22Rv1 (cell line): ENCODE results near the gene POLG.

ENCODE experiments used
- H3K27ac ChIP-seq: fragments of 450-650 bp; 2 replicates; pipeline ENCODE4 v1.5.1; 2017
- ZFX ChIP-seq: fragments of 450-650 bp; IDR thresholded peaks from 2 replicates; pipeline ENCODE4 v1.6.1; 2017; ENCODE audit warnings: antibody characterized with exemption, borderline replicate concordance
- TF ChIP-seq, protein P1 (sequence below): fragments of 450-650 bp; IDR thresholded peaks from 2 replicates; pipeline ENCODE4 v1.5.1; 2017; ENCODE audit warnings: mild to moderate bottlenecking

Gene POLG

DNA sequence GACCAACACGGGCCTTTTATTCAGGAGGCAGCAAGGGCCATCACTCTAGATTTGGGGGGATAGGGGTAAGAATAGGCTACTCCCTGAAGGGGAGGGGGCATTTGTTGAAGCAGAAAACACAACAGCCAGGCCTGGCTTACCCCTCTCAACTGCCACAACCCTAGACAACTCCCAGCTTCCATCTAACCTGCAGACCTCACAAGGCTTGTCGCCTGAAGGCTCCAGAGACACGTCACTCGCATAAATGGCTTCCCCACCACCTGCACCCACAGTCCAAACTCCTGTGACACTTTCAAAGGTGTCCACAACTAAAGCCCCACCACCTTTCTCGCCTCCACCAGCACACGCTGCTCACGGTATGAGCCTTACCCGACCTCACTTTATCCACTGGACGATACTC, 14.9 kb downstream of the POLG start:
- TF ChIP-seq, protein P1, sequence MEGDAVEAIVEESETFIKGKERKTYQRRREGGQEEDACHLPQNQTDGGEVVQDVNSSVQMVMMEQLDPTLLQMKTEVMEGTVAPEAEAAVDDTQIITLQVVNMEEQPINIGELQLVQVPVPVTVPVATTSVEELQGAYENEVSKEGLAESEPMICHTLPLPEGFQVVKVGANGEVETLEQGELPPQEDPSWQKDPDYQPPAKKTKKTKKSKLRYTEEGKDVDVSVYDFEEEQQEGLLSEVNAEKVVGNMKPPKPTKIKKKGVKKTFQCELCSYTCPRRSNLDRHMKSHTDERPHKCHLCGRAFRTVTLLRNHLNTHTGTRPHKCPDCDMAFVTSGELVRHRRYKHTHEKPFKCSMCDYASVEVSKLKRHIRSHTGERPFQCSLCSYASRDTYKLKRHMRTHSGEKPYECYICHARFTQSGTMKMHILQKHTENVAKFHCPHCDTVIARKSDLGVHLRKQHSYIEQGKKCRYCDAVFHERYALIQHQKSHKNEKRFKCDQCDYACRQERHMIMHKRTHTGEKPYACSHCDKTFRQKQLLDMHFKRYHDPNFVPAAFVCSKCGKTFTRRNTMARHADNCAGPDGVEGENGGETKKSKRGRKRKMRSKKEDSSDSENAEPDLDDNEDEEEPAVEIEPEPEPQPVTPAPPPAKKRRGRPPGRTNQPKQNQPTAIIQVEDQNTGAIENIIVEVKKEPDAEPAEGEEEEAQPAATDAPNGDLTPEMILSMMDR, result no peak
- no peak for TF ChIP-seq ZFX

DNA sequence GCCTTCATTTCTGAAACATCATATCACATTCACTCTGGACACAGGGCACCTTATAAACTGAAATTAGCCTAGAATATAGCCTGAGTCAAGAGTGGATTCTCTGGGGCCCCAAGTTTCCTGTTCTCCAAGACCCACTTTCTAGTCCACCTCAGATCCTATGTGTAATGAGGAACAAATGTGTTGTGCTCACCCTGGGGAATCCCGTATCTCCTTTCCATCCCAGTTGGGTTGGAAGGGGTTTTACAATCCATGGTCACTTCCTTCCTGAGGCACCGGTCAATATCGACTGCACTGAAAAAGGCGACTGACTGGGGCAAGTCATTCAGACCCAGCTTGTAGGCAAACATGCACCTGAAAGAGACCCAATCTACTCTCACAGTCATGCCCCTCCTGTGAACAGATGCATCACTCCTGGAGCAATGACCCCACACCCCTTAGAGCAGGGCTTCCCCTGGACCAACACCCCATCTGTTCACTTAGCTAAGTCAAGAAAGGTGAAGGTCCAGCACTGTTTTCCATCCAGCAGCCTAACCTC, 17.4 kb downstream of the POLG start:
- 0 out of 2 replicates have a peak overlapping the region, but pooled peaks have one; percentile 10 for H3K27ac ChIP-seq
- TF ChIP-seq ZFX, result no peak
- TF ChIP-seq, protein P1, result no peak

More for the DNA sequence above, 14.9 kb downstream of the POLG start:
- no peak overlapping the region for H3K27ac ChIP-seq

DNA sequence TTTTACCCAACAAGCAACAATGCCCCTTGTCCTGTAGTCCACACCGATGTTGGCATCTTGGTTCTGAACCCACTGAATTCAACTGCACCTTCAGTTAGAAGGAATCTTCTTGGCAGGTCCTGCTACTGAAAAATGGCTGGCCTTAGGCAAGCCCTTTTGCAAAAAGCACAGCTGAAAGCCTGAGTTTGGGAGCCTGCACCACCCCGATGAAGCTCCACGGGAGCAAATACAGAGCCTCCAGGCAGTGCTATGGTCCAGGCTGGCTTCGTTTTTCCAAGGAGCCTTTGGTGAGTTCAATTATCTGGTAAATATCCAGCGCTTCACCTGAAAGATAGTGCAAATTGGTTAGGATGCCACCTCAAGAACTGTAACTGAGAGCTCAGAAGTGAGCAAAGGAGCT, 18.1 kb downstream of the POLG start:
- TF ChIP-seq ZFX, result no peak
- TF ChIP-seq, protein P1, result no peak
- H3K27ac ChIP-seq, result no peak overlapping the region

DNA sequence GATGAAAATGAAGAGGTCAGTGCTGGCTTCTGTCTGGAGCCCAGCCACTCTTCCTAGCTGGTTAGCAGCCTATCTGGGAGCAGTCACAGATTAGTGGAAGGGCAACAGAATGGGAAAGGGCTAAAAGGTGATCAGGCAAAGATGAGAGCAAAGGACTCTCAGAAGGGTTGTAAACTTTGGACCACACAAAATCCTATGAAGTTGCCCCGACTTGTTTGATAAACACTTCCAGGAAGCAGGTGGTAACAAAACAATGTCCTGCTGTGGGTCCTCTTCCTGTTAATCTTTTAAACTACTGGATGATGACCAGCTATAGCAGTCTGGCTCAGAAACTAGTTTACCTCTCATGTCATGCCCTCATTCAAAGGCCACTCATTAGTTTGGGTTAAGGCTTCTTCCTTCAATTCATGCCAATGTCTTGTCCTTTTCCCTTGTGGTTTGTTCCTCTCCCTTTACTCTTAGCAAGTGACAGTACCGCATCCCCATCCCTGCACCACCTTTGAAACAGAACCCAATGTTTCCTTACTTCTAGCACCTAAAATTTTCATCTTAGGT, 19.2 kb downstream of the POLG start:
- no peak for TF ChIP-seq ZFX
- TF ChIP-seq, protein P1, result no peak
- H3K27ac ChIP-seq, result peak overlapping the region; percentile 44

DNA sequence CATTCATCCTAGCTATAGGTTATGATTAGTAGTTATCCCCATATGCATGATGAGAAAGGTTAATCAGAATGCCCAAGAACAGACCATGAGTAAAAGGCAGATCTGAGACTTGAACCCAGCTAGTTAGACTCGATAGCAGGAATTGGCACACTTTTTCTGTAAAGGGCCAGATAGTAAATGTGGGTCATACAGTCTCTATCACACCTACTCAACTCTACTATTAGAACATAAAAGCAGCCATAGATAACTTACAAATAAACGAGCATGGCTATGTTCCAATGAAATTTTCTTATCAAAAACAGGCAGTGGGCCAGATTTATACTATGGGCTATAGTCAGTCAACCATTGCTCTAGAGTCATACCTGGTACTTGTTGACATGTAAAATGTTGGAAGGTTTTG, 24.6 kb downstream of the POLG start:
- TF ChIP-seq ZFX, result no peak
- TF ChIP-seq, protein P1, result no peak

DNA sequence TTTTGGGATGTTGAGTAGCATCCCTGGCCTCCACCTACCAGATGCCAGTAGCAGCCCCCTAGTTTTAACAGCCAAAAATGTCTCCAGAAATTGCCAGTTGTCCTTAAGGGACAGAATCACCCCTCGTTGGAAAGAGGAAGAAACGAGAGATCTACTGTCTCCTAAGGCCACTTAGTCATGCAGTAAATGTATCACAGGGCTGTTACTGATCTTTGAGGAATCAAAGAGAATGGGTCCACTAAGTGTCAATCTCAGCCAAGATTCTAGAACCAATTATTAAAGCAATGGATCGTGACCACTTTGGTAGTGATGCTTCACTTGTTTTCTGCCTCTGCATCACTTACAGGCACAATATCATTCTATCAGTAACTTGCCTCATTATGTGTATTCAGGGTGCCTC, 26.4 kb downstream of the POLG start:
- no peak for TF ChIP-seq ZFX
- TF ChIP-seq, protein P1, result no peak
- no peak overlapping the region for H3K27ac ChIP-seq

More for the DNA sequence above, 24.6 kb downstream of the POLG start:
- H3K27ac ChIP-seq, result no peak overlapping the region

DNA sequence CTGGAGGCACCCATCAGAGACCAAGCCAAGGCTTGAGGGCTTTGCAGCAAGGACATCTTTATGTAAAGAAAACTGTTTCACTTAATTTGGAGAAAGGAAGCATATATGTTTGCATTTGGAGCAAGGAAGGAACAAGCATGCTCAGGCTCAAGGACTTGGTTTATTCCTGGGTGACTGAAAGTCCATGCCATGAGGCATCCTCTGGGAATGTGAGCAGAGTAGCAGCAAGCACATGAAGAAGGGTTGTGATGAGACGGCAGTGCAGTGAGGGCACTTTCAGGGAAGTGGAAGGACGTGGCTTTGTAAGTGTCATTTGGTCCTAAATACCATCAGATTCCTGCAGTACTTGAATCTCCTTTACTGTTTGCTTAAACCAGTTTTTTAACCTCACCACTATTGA, 26.8 kb downstream of the POLG start:
- TF ChIP-seq, protein P1, result no peak
- TF ChIP-seq ZFX, result no peak
- H3K27ac ChIP-seq, result no peak overlapping the region
